Gastrocnemius medialis (tissue), 4 donors: ENCODE measurements around the gene SEMA4B.
"Not testable (repeated sequence)": the region's sequence is repeated elsewhere in the genome, so short reads cannot be mapped to it uniquely, and the experiment has no call there.

ENCODE experiments used
- CTCF ChIP-seq, 5 experiments: fragments of 450-650 bp in 3 of 5; fragments of 200-600 bp in 2 of 5; sonication (generic) in 2 of 5; IDR thresholded peaks in 4 of 5; conservative IDR thresholded peaks in 1 of 5; 1 replicate in 4 of 5; 2 replicates in 1 of 5; pipeline ENCODE4 v1.5.1; 2016 to 2019; ENCODE audit warnings: antibody characterized with exemption in 5 of 5, mild to moderate bottlenecking in 3 of 5, moderate library complexity in 3 of 5
- POLR2A ChIP-seq, 2 donors: fragments of 450-650 bp; IDR thresholded peaks; one replicate each; pipeline ENCODE4 v1.6.1; 2017; ENCODE audit warnings: antibody characterized with exemption in 2 of 2, mild to moderate bottlenecking in 2 of 2, moderate library complexity in 2 of 2

GRCh38 chr15:90260731-90261130, 59.6 kb downstream of the SEMA4B start:
- not testable (repeated sequence) for TF ChIP-seq POLR2A (IDR thresholded peaks at IDR 0.05); CTCF (IDR thresholded peaks at IDR 0.05 in 4 of 5, conservative IDR thresholded peaks at IDR 0.05 in 1 of 5)
